HepG2 (cell line): Measurements from ENCODE around the gene TJP3. TPM values are rescaled to one million over a fixed set of nuclear protein-coding genes. Genes with fewer than 3 reads are reported as not detected.

ENCODE experiments used
- HNRNPL ChIP-seq: fragments of 200-400 bp; formaldehyde crosslinking; IDR thresholded peaks from 2 replicates; pipeline ENCODE4 v1.6.1; 2017; ENCODE audit warnings: mild to moderate bottlenecking, low read depth, low read length
- KLF13 ChIP-seq: sonication (generic); formaldehyde crosslinking; IDR thresholded peaks from 2 replicates; pipeline ENCODE4 v1.4.0; 2020; ENCODE audit warnings: mild to moderate bottlenecking, missing genetic modification reagents
- NBN ChIP-seq: fragments of 450-650 bp; conservative IDR thresholded peaks from 2 replicates; pipeline ENCODE4 v1.6.1; 2017
- ZHX1 ChIP-seq: sonication (generic); formaldehyde crosslinking; IDR thresholded peaks from 2 replicates; pipeline ENCODE4 v1.8.1; 2022; ENCODE audit warnings: low read depth, mild to moderate bottlenecking, missing genetic modification reagents
- ZNF318 ChIP-seq: sonication (generic); formaldehyde crosslinking; IDR thresholded peaks from 2 replicates; pipeline ENCODE4 v1.4.0; 2020; ENCODE audit warnings: mild to moderate bottlenecking, missing genetic modification reagents
- polyA plus RNA-seq, 8 experiments: library from polyadenylated mRNA; depleted of rRNA in 3 of 8; stranded (reverse) in 7 of 8; unstranded in 1 of 8; fragments of >200 nt; fragmentation: Illumina TruSeq in 4 of 8; extraction: Trizol in 4 of 8; gene quantifications; 2 replicates each; pipeline versions ENCODE4 v1.2.1 to v1.2.3, GENCODE V29; 2011 to 2016; ENCODE audit warnings: low read depth in 4 of 8, missing spikeins in 1 of 8, mixed read lengths in 1 of 8; ENCODE audit not compliant: insufficient read depth in 1 of 8
- total RNA-seq, 5 experiments: library from RNA; depleted of rRNA; stranded (reverse); fragments of >200 nt; fragmentation: Illumina TruSeq; extraction: Trizol; gene quantifications; 2 replicates each; pipeline ENCODE4 v1.2.3, GENCODE V29; 2016; ENCODE audit warnings: low read depth in 1 of 5

Gene TJP3
- total and polyA plus RNA-seq, 2 of the 13 experiments (the other 11 are each of a cell fraction or from before 2014, with no cell fraction given), result 2.3 to 21.5 TPM

- TF ChIP-seq ZNF318 (peak; percentile 43; the same call in 1 of the 2 replicates), KLF13 (CRISPR knock-in tag) (no peak), ZHX1 (CRISPR knock-in tag) (peak; percentile 63; the same call in 1 of the 2 replicates), HNRNPL (no peak), NBN (no peak)
Measured at GRCh38 chr19:3783660-3784584, 75.7 kb downstream of the TJP3 start (continued).
